Fibroblast of the aortic adventitia (primary cell): Measurements from ENCODE around the gene TANGO2. TPM values are rescaled to one million over a fixed set of nuclear protein-coding genes. Genes with fewer than 3 reads are reported as not detected.

Experiments used
- DNase-seq: peaks from one replicate; pipeline ENCODE4 v3.0.0-alpha.2; 2010; ENCODE audit warnings: low read depth
- H3K4me3 ChIP-seq: 2 replicates; pipeline ENCODE4 v1.5.1; 2011; ENCODE audit warnings: low read depth, mild to moderate bottlenecking, control low read depth, low read length, moderate library complexity
- total RNA-seq: library from RNA; depleted of rRNA; stranded (reverse); fragments of >200 nt; gene quantifications from 2 replicates; pipeline ENCODE4 v1.2.3, GENCODE V29; 2012; ENCODE audit warnings: low replicate concordance
- TF ChIP-seq, protein P1 (sequence below): IDR thresholded peaks from 2 replicates; pipeline ENCODE4 v1.5.1; 2011; ENCODE audit warnings: mild to moderate bottlenecking, low read length, control low read depth, inconsistent platforms; ENCODE audit not compliant: insufficient read depth

The TANGO2 gene
- total RNA-seq, 1 donor, result 41.7 TPM

DNA sequence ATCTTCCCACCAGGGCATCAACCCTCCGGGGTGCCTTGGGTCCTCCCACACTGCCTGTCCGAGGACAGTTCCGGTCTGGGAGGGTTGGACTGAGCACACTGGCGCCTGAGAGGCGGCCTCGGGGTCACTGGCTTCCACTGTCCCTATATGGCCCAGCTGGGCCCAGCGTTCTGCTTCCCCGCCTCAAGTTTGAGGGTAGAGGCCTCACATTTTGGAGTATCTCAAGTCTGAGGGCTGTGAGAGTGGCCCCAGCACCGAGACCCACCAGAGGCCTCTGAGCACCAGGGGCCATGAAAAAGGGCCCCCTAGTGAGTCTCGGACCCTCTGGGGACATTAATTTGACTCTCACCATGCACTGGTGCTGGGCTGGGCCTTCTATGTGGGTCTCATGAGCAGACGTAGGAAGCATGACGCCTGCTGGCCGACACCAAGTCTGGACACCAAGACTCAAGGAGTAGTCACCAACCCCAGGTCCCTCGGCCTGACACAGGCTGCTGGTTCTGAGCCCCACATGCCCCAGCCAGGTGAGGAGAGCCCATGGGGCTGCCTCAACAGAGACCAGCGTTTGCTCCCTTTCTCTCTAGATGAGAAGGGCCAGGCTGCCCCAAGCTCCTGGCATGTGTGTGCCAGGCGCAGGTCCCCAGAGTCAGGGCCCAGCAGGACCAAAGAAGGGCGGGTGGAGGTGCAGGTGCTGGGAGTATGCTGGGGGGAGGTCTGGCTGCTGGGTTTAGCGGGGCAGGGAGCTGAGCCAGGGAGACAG, 31.8 kb upstream of the TANGO2 start:
- no peak overlapping the region for H3K4me3 ChIP-seq
- TF ChIP-seq, protein P1, sequence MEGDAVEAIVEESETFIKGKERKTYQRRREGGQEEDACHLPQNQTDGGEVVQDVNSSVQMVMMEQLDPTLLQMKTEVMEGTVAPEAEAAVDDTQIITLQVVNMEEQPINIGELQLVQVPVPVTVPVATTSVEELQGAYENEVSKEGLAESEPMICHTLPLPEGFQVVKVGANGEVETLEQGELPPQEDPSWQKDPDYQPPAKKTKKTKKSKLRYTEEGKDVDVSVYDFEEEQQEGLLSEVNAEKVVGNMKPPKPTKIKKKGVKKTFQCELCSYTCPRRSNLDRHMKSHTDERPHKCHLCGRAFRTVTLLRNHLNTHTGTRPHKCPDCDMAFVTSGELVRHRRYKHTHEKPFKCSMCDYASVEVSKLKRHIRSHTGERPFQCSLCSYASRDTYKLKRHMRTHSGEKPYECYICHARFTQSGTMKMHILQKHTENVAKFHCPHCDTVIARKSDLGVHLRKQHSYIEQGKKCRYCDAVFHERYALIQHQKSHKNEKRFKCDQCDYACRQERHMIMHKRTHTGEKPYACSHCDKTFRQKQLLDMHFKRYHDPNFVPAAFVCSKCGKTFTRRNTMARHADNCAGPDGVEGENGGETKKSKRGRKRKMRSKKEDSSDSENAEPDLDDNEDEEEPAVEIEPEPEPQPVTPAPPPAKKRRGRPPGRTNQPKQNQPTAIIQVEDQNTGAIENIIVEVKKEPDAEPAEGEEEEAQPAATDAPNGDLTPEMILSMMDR, result no peak
- no peak for DNase-seq

DNA sequence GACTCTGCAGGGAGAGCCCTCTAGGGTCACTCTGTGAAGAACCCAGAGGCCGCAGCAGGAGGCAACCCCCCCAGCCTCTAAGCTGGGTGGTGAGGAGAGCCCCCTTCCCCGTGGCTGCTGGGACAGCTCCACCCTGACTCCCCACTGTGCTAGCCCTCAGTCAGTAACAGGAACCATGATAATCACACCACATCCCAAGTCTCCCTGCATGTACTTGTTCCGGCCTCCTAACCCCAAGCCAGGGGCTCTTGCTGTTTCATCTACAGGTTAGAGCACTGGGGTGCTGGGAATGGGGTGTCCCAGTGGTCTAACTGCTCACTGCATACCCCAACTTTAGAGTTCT, 31.2 kb upstream of the TANGO2 start:
- H3K4me3 ChIP-seq, result no peak overlapping the region
- TF ChIP-seq, protein P1, result no peak
- DNase-seq, result no peak

- TF ChIP-seq, protein P1, result no peak
- DNase-seq, result no peak
- H3K4me3 ChIP-seq, result no peak overlapping the region
These were observed 30.7 kb upstream of the TANGO2 start for GRCh38 chr22:19990188-19990587.

DNA sequence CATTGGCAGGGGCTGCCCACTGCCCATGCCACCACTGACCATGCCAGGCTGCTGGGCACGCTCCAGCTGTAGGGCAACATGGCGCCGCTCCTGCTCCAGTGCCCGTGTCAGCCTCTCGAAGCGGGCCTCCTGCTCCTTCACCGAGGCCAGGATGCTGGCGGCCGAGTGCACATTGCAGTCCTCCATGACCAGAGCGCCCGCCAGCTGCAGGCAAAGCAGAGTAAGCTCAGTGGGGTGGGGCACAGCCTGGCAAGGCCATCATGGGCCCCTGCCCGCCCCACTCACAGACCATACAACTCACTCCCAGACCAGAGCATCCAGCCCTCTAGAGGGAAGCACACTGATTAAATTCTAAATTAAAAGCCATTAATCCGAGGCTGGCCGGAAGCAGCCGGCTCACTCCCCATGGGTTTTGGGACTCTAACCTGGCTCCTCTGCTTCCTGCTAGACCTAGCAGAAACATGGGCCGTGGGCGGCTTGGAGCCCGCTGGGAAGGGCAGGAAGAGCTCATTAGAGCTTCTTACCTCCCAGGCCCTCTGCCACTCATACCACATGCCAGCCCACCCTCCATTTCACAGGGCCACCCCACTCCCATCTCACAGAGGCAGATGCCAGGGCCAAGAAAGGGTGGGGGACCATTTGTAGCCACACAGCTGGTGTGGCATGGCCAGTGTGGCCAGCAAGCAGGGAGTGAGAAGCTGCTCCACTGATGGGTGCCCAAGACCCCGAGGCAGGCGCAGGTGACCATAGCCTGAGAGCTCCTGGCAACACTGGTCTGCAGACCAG, 30.1 kb upstream of the TANGO2 start:
- no peak overlapping the region for H3K4me3 ChIP-seq
- no peak for DNase-seq
- TF ChIP-seq, protein P1, result no peak

- TF ChIP-seq, protein P1, result no peak
- H3K4me3 ChIP-seq, result no peak overlapping the region
- no peak for DNase-seq
These were observed 29.6 kb upstream of the TANGO2 start for GRCh38 chr22:19991395-19991644.

- DNase-seq, result no peak
- no peak overlapping the region for H3K4me3 ChIP-seq
- TF ChIP-seq, protein P1, result no peak
These were observed 29.1 kb upstream of the TANGO2 start for GRCh38 chr22:19991645-19992451.
